HepG2 (cell line): Measurements from ENCODE around the gene FNDC10. TPM values are rescaled to one million over a fixed set of nuclear protein-coding genes. Genes with fewer than 3 reads are reported as not detected.

ENCODE experiments used
- ATAC-seq: fragments of 200-7000 bp; cut with Tn5 transposase; 3 replicates; pipeline ENCODE4 v1.9.1; 2020; ENCODE audit warnings: mild to moderate bottlenecking, moderate library complexity
- BruUV-seq: library from RNA; stranded (reverse); fragments of 400-500 nt; replicated peaks from 2 replicates; lab custom pipeline; 2021; lab: Mats Ljungman, UMichigan
- CTCF ChIA-PET: fragments of 300-600 bp; formaldehyde crosslinking; extraction: SDS; loops from one replicate; lab custom pipeline; 2021; ENCODE audit warnings: low total read pairs, inconsistent platforms, low intra/inter-chr PET ratio; lab: Yijun Ruan, JAX
- POLR2A ChIA-PET: fragments of 350-600 bp; sonication (Branson Sonifier 250); formaldehyde crosslinking; loops from one replicate; lab custom pipeline; 2020; ENCODE audit warnings: antibody characterized with exemption, inconsistent platforms; lab: Yijun Ruan, JAX
- DNase-seq: peaks from one replicate; pipeline ENCODE4 v3.0.0-alpha.2; 2015; ENCODE audit warnings: low spot score
- FAIRE-seq: peaks from 3 replicates; lab custom pipeline; 2011; peaks lifted over from hg19 to GRCh38; lab: Jason Lieb, UNC
- H2AFZ ChIP-seq: one replicate; pipeline ENCODE4 v1.6.1; 2011; ENCODE audit warnings: low read length, inconsistent platforms
- H3K27ac ChIP-seq: fragments of 300-600 bp; 3 replicates; pipeline ENCODE4 v1.8.0; 2011; ENCODE audit warnings: mixed run types, mild to moderate bottlenecking, mixed read lengths, low read length, inconsistent platforms; ENCODE audit not compliant: insufficient read depth; ENCODE audit errors: extremely low read length
- H3K27me3 ChIP-seq, 2 experiments: fragments of 200-600 bp in 1 of 2; 2 replicates in 1 of 2; 3 replicates in 1 of 2; pipeline versions ENCODE4 v1.6.0 to v1.8.0; 2011; ENCODE audit warnings: low read length in 2 of 2, mild to moderate bottlenecking in 2 of 2, moderate library complexity in 2 of 2, inconsistent platforms in 1 of 2; ENCODE audit not compliant: insufficient read depth in 2 of 2, control insufficient read depth in 1 of 2
- H3K36me3 ChIP-seq, 2 experiments: fragments of 200-600 bp in 1 of 2; replicated peaks in 1 of 2; 2 replicates in 1 of 2; 3 replicates in 1 of 2; pipeline versions ENCODE4 v1.5.1 to v1.8.0; 2011; ENCODE audit warnings: low read length in 2 of 2, inconsistent platforms in 1 of 2; ENCODE audit not compliant: insufficient read depth in 2 of 2, control insufficient read depth in 1 of 2
- H3K4me1 ChIP-seq: 2 replicates; pipeline ENCODE4 v1.5.1; 2012; ENCODE audit warnings: low read length, inconsistent platforms; ENCODE audit not compliant: insufficient read depth
- H3K4me2 ChIP-seq: 2 replicates; pipeline ENCODE4 v1.6.0; 2011; ENCODE audit warnings: low read depth, low read length, inconsistent platforms
- H3K4me3 ChIP-seq, 3 experiments: fragments of 200-600 bp in 1 of 3; sonication (generic), shearing (Covaris generic) in 1 of 3; replicated peaks in 1 of 3; 2 replicates each; pipeline ENCODE4 v1.5.1; 2011 to 2016; ENCODE audit warnings: low read length in 3 of 3, inconsistent platforms in 2 of 3, low read depth in 2 of 3, mild to moderate bottlenecking in 2 of 3, control low read depth in 1 of 3, mixed read lengths in 1 of 3; ENCODE audit not compliant: insufficient read depth in 1 of 3
- H3K79me2 ChIP-seq: one replicate; pipeline ENCODE4 v1.6.1; 2011; ENCODE audit warnings: low read length, inconsistent platforms; ENCODE audit not compliant: insufficient read depth
- H3K9ac ChIP-seq: 2 replicates; pipeline ENCODE4 v1.6.0; 2011; ENCODE audit warnings: mild to moderate bottlenecking, low read depth, low read length, inconsistent platforms; ENCODE audit not compliant: insufficient read depth
- H3K9me3 ChIP-seq: 2 replicates; pipeline ENCODE4 v1.5.1; 2012; ENCODE audit warnings: mild to moderate bottlenecking, low read length
- H4K20me1 ChIP-seq: 2 replicates; pipeline ENCODE4 v1.6.0; 2011; ENCODE audit warnings: inconsistent platforms, mild to moderate bottlenecking, low read length, moderate library complexity; ENCODE audit not compliant: insufficient read depth
- AGO2 ChIP-seq: fragments of 200-400 bp; formaldehyde crosslinking; optimal IDR thresholded peaks from 2 replicates; pipeline ENCODE3; 2017; ENCODE audit warnings: mild to moderate bottlenecking, low read depth, low read length, moderate library complexity
- CSRNP1 ChIP-seq: sonication (generic); formaldehyde crosslinking; IDR thresholded peaks from 2 replicates; pipeline ENCODE4 v1.8.1; 2023; ENCODE audit warnings: mild to moderate bottlenecking, missing genetic modification reagents
- GTF3A ChIP-seq: sonication (generic); formaldehyde crosslinking; conservative IDR thresholded peaks from 2 replicates; pipeline ENCODE4 v1.4.0; 2020; ENCODE audit warnings: mild to moderate bottlenecking, missing genetic modification reagents
- HMGXB4 ChIP-seq, 2 experiments: sonication (generic) in 1 of 2; formaldehyde crosslinking in 1 of 2; IDR thresholded peaks; 2 replicates each; pipeline versions ENCODE4 v1.4.0 to v1.6.1; 2018 to 2020; ENCODE audit warnings: missing genetic modification reagents in 2 of 2, borderline replicate concordance in 1 of 2, low read depth in 1 of 2, mild to moderate bottlenecking in 1 of 2, missing biosample characterization in 1 of 2
- HOXA3 ChIP-seq: sonication (generic); formaldehyde crosslinking; IDR thresholded peaks from 2 replicates; pipeline ENCODE4 v1.5.0; 2020; ENCODE audit warnings: missing genetic modification reagents
- KDM5A ChIP-seq: fragments of 200-600 bp; sonication (generic); IDR thresholded peaks from 2 replicates; pipeline ENCODE4 v1.7.0; 2018; ENCODE audit warnings: antibody characterized with exemption, mild to moderate bottlenecking, low read length, borderline replicate concordance
- KLF12 ChIP-seq: sonication (generic); formaldehyde crosslinking; IDR thresholded peaks from 2 replicates; pipeline ENCODE4 v1.4.0; 2020; ENCODE audit warnings: missing genetic modification reagents, borderline replicate concordance
- RAD51 ChIP-seq: fragments of 450-650 bp; IDR thresholded peaks from 2 replicates; pipeline ENCODE4 v1.6.1; 2016; ENCODE audit warnings: borderline replicate concordance
- RXRA ChIP-seq: sonication (generic); formaldehyde crosslinking; IDR thresholded peaks from 2 replicates; pipeline ENCODE4 v1.5.1; 2020; ENCODE audit warnings: missing genetic modification reagents
- SRSF1 ChIP-seq: fragments of 200-400 bp; formaldehyde crosslinking; optimal IDR thresholded peaks from 2 replicates; pipeline ENCODE3; 2017; ENCODE audit warnings: mild to moderate bottlenecking, low read depth, low read length, moderate library complexity
- ZNF556 ChIP-seq: sonication (generic); formaldehyde crosslinking; IDR thresholded peaks from 2 replicates; pipeline ENCODE4 v1.4.0; 2020; ENCODE audit warnings: mild to moderate bottlenecking, missing genetic modification reagents, borderline replicate concordance
- WGBS: methylation state at CpG from one replicate; pipeline ENCODE4 v1.1.6; 2017; ENCODE audit warnings: low lambda C conversion rate; 5-methylcytosine and 5-hydroxymethylcytosine counted together
- in situ Hi-C: cut with HindIII; loops from 2 replicates; pipeline ENCODE4 v1.10.0; 2017; ENCODE audit warnings: low pct_unique_long_range_greater_than_20kb; ENCODE audit not compliant: extremely low pct_ligation_motif_present
- intact Hi-C: fragments of 100-400 bp; cut with micrococcal nuclease; formaldehyde crosslinking; loops from one replicate; pipeline ENCODE4 v1.10.0; 2022; ENCODE audit not compliant: unreplicated experiment
- polyA plus RNA-seq, 8 experiments: library from polyadenylated mRNA; depleted of rRNA in 3 of 8; stranded (reverse) in 7 of 8; unstranded in 1 of 8; fragments of >200 nt; fragmentation: Illumina TruSeq in 4 of 8; extraction: Trizol in 4 of 8; gene quantifications; 2 replicates each; pipeline versions ENCODE4 v1.2.1 to v1.2.3, GENCODE V29; 2011 to 2016; ENCODE audit warnings: low read depth in 4 of 8, missing spikeins in 1 of 8, mixed read lengths in 1 of 8; ENCODE audit not compliant: insufficient read depth in 1 of 8
- total RNA-seq, 5 experiments: library from RNA; depleted of rRNA; stranded (reverse); fragments of >200 nt; fragmentation: Illumina TruSeq; extraction: Trizol; gene quantifications; 2 replicates each; pipeline ENCODE4 v1.2.3, GENCODE V29; 2016; ENCODE audit warnings: low read depth in 1 of 5

FNDC10 gene
- total and polyA plus RNA-seq, 2 of the 13 experiments (the other 11 are each of a cell fraction or from before 2014, with no cell fraction given), result 2.2 to 2.5 TPM

- TF ChIP-seq HMGXB4 (CRISPR knock-in tag; IDR thresholded peaks at IDR 0.05; ENCODE audit: borderline replicate concordance in 1 of 2, low read depth in 1 of 2) (no peak), CSRNP1 (no peak), ZNF556 (no peak)
Measured at GRCh38 chr1:1609822-1610485, 10.0 kb upstream of the FNDC10 start (continued).

DNA sequence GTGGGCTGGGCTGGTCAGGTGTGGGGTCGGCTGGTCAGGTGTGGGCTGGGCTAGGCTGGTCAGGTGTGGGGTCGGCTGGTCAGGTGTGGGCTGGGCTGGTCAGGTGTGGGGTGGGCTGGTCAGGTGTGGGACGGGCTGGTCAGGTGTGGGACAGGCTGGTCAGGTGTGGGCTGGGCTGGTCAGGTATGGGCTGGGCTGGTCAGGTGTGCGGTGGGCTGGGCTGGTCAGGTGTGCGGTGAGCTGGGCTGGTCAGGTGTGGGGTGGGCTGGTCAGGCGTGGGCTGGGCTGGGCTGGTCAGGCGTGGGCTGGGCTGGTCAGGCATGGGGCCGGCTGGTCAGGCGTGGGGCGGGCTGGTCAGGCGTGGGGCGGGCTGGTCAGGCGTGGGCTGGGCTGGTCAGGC lies 6.3 kb upstream of the FNDC10 start:
- Histone ChIP-seq H3K4me3 (no peak overlapping the region), H3K36me3 (no peaks in the 10 kb centered on the region), H2AFZ (no peak overlapping the region), H3K27me3 (peaks cover 0 to 1% of the 10 kb centered on the region in 2 experiments; a peak in 2 of 5 replicates), H3K4me2 (no peak overlapping the region), H3K9ac (no peak overlapping the region), H4K20me1 (no peaks in the 10 kb centered on the region), H3K27ac (no peak overlapping the region), H3K79me2 (no peaks in the 10 kb centered on the region), H3K4me1 (peaks cover 36% of the 10 kb centered on the region), H3K9me3 (no peaks in the 10 kb centered on the region)
- CTCF ChIA-PET, result no interaction called here
- intact Hi-C loops (no loop called here), in situ Hi-C loops (no loop called here)
- DNase-seq (no peak), ATAC-seq (no peak), FAIRE-seq (no peak)
- no TSS peak for BruUV-seq
- TF ChIP-seq KDM5A (no peak), AGO2 (no peak), GTF3A (CRISPR knock-in tag) (no peak), RAD51 (no peak), RXRA (no peak), SRSF1 (no peak), HOXA3 (CRISPR knock-in tag) (no peak), KLF12 (CRISPR knock-in tag) (no peak)
- WGBS, result 65% methylated on average over 4 of the region's 13 CpGs
- POLR2A ChIA-PET, result no interaction called here
